ENCODE data around the gene HIVEP3.

Gene HIVEP3

DNA sequence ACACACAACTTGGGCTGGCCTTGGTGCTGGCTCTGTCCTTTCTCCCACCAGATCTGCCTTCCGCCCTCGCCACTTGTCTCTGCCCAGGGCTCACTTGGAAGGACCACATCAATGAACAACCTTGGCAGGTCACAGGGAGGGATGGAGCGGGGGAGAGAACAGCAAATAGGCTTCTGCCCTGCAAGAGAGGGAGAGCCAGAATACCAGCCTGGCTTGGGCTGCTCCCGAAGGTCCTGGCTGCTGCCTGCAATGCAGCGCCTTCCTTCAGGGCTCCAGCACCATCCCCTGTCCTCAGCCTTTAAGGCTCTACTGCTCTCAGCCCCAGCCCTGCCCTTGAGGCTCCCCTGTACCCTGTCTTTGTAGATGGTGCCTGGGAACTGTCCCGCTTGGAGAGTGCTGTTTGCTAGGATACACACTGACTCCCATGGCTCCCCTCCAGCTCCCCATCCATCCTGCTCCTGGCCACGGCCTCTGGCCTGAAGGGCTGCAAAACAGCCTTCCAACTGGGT, 43.8 kb downstream of the HIVEP3 start:
- H3K36me3 ChIP-seq (ENCODE audit: control insufficient read depth, insufficient read depth, low read length) = no peaks in the 10 kb centered on the region
- H3K9me3 ChIP-seq (ENCODE audit: control insufficient read depth, low read length) = no peaks in the 10 kb centered on the region
- no peak overlapping the region for H3K27ac ChIP-seq (ENCODE audit: low read depth, low read length, severe bottlenecking)
- 79 to 86% methylated on average over 1 to 6 of the region's 7 CpGs for WGBS, 2 experiments (ENCODE audit: insufficient coverage in 2 of 2)
- peaks cover 55% of the 10 kb centered on the region for H3K4me1 ChIP-seq (ENCODE audit: control insufficient read depth, insufficient read depth, low read length, poor library complexity, severe bottlenecking)
- H3K4me3 ChIP-seq (ENCODE audit: extremely low read depth, insufficient read depth, low read length, poor library complexity, severe bottlenecking) = no peak overlapping the region

GRCh38 chr1:41874151-41874719, 44.5 kb downstream of the HIVEP3 start:
- Histone ChIP-seq H3K4me3 (ENCODE audit: extremely low read depth, insufficient read depth, low read length, poor library complexity, severe bottlenecking) (no peak overlapping the region), H3K4me1 (ENCODE audit: control insufficient read depth, insufficient read depth, low read length, poor library complexity, severe bottlenecking) (peaks cover 61% of the 10 kb centered on the region), H3K27ac (ENCODE audit: low read depth, low read length, severe bottlenecking) (no peak overlapping the region), H3K36me3 (ENCODE audit: control insufficient read depth, insufficient read depth, low read length) (no peaks in the 10 kb centered on the region), H3K9me3 (ENCODE audit: control insufficient read depth, low read length) (no peaks in the 10 kb centered on the region)
- 45 to 71% methylated on average over 1 to 2 of the region's 6 CpGs for WGBS, 2 experiments (ENCODE audit: insufficient coverage in 2 of 2)

- Histone ChIP-seq H3K4me3 (ENCODE audit: extremely low read depth, insufficient read depth, low read length, poor library complexity, severe bottlenecking) (no peak overlapping the region), H3K9me3 (ENCODE audit: control insufficient read depth, low read length) (no peaks in the 10 kb centered on the region), H3K36me3 (ENCODE audit: control insufficient read depth, insufficient read depth, low read length) (no peaks in the 10 kb centered on the region), H3K27ac (ENCODE audit: low read depth, low read length, severe bottlenecking) (no peak overlapping the region), H3K4me1 (ENCODE audit: control insufficient read depth, insufficient read depth, low read length, poor library complexity, severe bottlenecking) (peaks cover 52% of the 10 kb centered on the region)
- 83 to 96% methylated on average over 3 to 4 of the region's 4 CpGs for WGBS, 2 experiments (ENCODE audit: insufficient coverage in 2 of 2)
These were observed 46.6 kb downstream of the HIVEP3 start for GRCh38 chr1:41872074-41872473.

DNA sequence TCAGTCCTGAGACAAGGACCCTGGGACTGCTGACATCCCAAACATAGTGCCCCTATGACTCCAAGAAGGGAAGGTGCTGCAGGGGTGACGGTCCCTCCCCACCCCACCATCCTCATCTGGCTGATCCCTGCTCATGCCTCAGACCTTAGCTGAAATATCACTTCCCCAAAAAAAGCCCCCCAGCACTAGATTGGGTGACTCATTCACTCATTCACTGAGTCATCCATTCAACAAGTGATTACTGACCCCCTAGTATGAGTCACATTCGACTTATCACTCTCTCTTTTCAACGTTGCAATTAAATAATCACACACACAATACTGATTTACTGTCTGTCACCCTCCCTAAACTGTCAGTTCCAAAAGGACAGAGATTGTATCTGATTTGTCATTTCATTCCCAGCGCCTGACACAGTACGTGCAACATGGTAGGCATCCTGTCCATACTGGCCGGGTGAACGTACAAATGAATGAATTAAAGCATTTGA, 48.6 kb downstream of the HIVEP3 start:
- Histone ChIP-seq H3K36me3 (ENCODE audit: control insufficient read depth, insufficient read depth, low read length) (no peaks in the 10 kb centered on the region), H3K27ac (ENCODE audit: low read depth, low read length, severe bottlenecking) (no peak overlapping the region), H3K4me1 (ENCODE audit: control insufficient read depth, insufficient read depth, low read length, poor library complexity, severe bottlenecking) (peaks cover 46% of the 10 kb centered on the region), H3K4me3 (ENCODE audit: extremely low read depth, insufficient read depth, low read length, poor library complexity, severe bottlenecking) (no peak overlapping the region), H3K9me3 (ENCODE audit: control insufficient read depth, low read length) (no peaks in the 10 kb centered on the region)
- WGBS, 2 experiments (ENCODE audit: insufficient coverage in 2 of 2) = 22 to 42% methylated on average over 2 to 4 of the region's 7 CpGs

DNA sequence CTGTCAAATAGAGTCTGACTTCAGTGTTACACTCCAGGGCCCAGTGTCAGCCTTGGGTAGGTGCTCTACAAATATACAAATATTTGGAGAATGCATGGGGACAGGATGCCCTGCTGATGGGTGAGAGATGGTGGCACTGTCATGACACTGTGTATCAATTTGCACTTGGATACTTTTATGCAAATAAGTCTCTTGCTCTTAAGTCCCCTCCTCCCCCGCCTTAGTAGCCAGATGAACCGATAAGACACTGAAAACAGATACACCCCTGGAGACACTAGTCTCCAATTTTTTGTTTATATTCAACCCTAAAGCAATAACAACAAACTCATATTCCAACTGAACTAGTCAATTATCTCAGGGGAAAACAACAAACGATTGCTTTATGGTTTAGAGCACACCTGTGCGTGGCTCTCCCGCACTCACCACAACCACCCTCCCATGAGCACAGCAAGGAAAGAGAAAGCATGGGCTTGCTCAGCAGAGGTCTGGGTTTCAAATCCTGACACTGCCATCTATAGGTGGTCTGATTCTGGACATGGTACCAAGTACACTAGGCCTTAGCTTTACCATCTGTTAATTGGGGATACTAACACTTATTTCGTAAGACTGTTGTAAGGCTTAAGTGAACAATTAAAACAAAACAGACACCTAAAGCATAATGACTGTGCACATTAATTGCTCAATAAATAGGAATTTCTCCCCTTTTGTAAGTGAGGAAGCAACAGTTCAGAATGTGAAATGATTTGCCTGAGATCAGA, 50.3 kb downstream of the HIVEP3 start:
- Histone ChIP-seq H3K4me3 (ENCODE audit: extremely low read depth, insufficient read depth, low read length, poor library complexity, severe bottlenecking) (no peak overlapping the region), H3K36me3 (ENCODE audit: control insufficient read depth, insufficient read depth, low read length) (no peaks in the 10 kb centered on the region), H3K9me3 (ENCODE audit: control insufficient read depth, low read length) (no peaks in the 10 kb centered on the region), H3K27ac (ENCODE audit: low read depth, low read length, severe bottlenecking) (no peak overlapping the region), H3K4me1 (ENCODE audit: control insufficient read depth, insufficient read depth, low read length, poor library complexity, severe bottlenecking) (peaks cover 46% of the 10 kb centered on the region)
- WGBS, 2 experiments (ENCODE audit: insufficient coverage in 2 of 2) = 95% methylated on average over 5 of the region's 6 CpGs

DNA sequence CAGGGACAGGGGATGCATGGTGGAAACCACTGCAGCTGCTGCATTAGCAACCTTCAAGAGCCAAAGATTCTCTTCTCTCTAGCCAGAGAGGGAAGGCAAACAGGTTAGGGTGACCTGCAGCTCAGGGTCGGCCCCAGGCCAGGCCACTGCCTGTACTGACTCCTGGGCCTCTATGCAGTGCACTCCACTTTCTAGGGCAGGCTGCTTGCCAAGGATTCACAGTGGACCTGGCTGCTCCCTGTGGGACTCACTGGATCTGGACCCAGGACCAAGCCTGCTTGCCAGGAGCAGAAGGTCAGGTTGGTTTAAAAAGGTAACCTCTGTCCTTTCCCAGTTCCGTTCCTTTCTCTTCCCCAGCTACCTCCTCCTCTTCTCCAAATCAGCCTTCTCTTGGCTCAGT, 52.4 kb downstream of the HIVEP3 start:
- Histone ChIP-seq H3K27ac (ENCODE audit: low read depth, low read length, severe bottlenecking) (no peak overlapping the region), H3K4me3 (ENCODE audit: extremely low read depth, insufficient read depth, low read length, poor library complexity, severe bottlenecking) (no peak overlapping the region), H3K9me3 (ENCODE audit: control insufficient read depth, low read length) (no peaks in the 10 kb centered on the region), H3K36me3 (ENCODE audit: control insufficient read depth, insufficient read depth, low read length) (no peaks in the 10 kb centered on the region), H3K4me1 (ENCODE audit: control insufficient read depth, insufficient read depth, low read length, poor library complexity, severe bottlenecking) (peaks cover 62% of the 10 kb centered on the region)
- WGBS, 2 experiments (ENCODE audit: insufficient coverage in 2 of 2) = 95 to 97% methylated on average over 2 of the region's 2 CpGs

GRCh38 chr1:41864471-41865040, 54.2 kb downstream of the HIVEP3 start:
- Histone ChIP-seq H3K9me3 (ENCODE audit: control insufficient read depth, low read length) (no peaks in the 10 kb centered on the region), H3K4me1 (ENCODE audit: control insufficient read depth, insufficient read depth, low read length, poor library complexity, severe bottlenecking) (peaks cover 64% of the 10 kb centered on the region), H3K4me3 (ENCODE audit: extremely low read depth, insufficient read depth, low read length, poor library complexity, severe bottlenecking) (no peak overlapping the region), H3K36me3 (ENCODE audit: control insufficient read depth, insufficient read depth, low read length) (no peaks in the 10 kb centered on the region), H3K27ac (ENCODE audit: low read depth, low read length, severe bottlenecking) (no peak overlapping the region)
- WGBS, 2 experiments (ENCODE audit: insufficient coverage in 2 of 2) = 77 to 88% methylated on average over 4 of the region's 4 CpGs

DNA sequence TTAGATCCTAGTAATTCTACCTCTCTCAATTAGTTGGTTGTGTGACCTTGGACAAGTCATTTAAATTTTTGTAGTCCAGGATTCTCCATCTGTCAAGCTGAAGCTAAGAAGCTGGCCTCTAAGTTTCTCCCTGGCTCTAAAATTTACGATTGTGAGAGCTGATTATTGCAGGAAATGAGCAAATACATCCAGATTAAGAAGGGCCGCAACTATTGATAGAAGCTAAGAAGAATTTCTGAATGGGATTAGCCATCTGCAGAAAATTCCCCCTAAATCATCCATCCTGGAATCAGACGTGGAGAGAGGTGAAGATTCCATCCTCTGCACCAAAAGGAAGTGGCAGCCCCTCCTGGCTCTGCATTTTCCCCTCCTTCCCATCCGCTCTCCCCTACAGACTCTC, 55.0 kb downstream of the HIVEP3 start:
- H3K4me1 ChIP-seq (ENCODE audit: control insufficient read depth, insufficient read depth, low read length, poor library complexity, severe bottlenecking) = peaks cover 61% of the 10 kb centered on the region
- WGBS, 2 experiments (ENCODE audit: insufficient coverage in 2 of 2) = 71 to 83% methylated on average over 1 to 2 of the region's 4 CpGs
- no peaks in the 10 kb centered on the region for H3K9me3 ChIP-seq (ENCODE audit: control insufficient read depth, low read length)
- H3K36me3 ChIP-seq (ENCODE audit: control insufficient read depth, insufficient read depth, low read length) = no peaks in the 10 kb centered on the region
- no peak overlapping the region for H3K4me3 ChIP-seq (ENCODE audit: extremely low read depth, insufficient read depth, low read length, poor library complexity, severe bottlenecking)
- no peak overlapping the region for H3K27ac ChIP-seq (ENCODE audit: low read depth, low read length, severe bottlenecking)

DNA sequence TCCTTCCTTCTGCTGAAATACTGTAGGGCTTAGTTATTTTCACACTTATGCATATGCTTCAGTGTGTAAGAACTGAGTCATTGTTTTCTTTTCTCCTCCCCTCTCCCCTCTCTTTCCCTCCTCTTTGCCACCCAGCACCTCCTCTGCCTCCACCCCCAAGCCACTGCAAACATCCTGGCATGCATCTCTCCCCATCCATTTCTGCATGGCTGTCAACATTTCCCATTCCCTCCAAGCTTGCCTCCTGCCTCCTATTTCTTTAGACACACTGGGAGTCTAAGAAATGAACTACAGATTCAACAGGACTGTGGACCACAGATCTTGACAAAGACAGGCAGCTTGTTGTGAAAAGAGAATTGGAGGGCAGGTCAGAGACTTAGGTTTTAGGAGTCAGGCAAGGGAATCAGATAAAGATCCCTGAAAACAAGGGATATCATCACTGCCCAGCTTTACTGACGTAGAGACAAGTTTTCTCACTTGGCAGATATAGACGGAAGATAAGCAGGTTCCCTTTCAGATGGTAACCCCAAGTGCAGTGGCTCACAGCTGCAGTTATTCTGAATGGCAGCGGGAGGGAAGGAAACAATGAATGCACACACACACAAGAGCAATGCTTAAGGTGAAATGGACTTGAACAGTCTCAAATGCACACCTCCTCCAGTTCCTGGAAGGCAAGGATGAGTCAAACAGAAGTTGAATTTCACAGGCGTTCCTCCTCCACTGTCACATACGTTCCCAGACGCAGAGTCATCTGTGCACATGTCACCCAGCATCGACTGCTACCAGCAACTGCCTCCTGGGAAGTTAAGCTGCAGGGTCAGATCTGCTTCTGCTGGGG, 56.1 kb downstream of the HIVEP3 start:
- Histone ChIP-seq H3K27ac (ENCODE audit: low read depth, low read length, severe bottlenecking) (peak overlapping the region; percentile 47), H3K4me3 (ENCODE audit: extremely low read depth, insufficient read depth, low read length, poor library complexity, severe bottlenecking) (no peak overlapping the region), H3K36me3 (ENCODE audit: control insufficient read depth, insufficient read depth, low read length) (no peaks in the 10 kb centered on the region), H3K9me3 (ENCODE audit: control insufficient read depth, low read length) (no peaks in the 10 kb centered on the region), H3K4me1 (ENCODE audit: control insufficient read depth, insufficient read depth, low read length, poor library complexity, severe bottlenecking) (peaks cover 57% of the 10 kb centered on the region)
- 60 to 73% methylated on average over 4 to 7 of the region's 7 CpGs for WGBS, 2 experiments (ENCODE audit: insufficient coverage in 2 of 2)

- Histone ChIP-seq H3K27ac (ENCODE audit: low read depth, low read length, severe bottlenecking) (peak overlapping the region; percentile 42), H3K36me3 (ENCODE audit: control insufficient read depth, insufficient read depth, low read length) (no peaks in the 10 kb centered on the region), H3K4me1 (ENCODE audit: control insufficient read depth, insufficient read depth, low read length, poor library complexity, severe bottlenecking) (peaks cover 62% of the 10 kb centered on the region), H3K4me3 (ENCODE audit: extremely low read depth, insufficient read depth, low read length, poor library complexity, severe bottlenecking) (no peak overlapping the region), H3K9me3 (ENCODE audit: control insufficient read depth, low read length) (no peaks in the 10 kb centered on the region)
- WGBS, 2 experiments (ENCODE audit: insufficient coverage in 2 of 2) = 48 to 64% methylated on average over 7 to 10 of the region's 13 CpGs
These were observed 57.0 kb downstream of the HIVEP3 start for GRCh38 chr1:41861535-41862383.
